ENCODE data around the gene MRPL37.

DNA sequence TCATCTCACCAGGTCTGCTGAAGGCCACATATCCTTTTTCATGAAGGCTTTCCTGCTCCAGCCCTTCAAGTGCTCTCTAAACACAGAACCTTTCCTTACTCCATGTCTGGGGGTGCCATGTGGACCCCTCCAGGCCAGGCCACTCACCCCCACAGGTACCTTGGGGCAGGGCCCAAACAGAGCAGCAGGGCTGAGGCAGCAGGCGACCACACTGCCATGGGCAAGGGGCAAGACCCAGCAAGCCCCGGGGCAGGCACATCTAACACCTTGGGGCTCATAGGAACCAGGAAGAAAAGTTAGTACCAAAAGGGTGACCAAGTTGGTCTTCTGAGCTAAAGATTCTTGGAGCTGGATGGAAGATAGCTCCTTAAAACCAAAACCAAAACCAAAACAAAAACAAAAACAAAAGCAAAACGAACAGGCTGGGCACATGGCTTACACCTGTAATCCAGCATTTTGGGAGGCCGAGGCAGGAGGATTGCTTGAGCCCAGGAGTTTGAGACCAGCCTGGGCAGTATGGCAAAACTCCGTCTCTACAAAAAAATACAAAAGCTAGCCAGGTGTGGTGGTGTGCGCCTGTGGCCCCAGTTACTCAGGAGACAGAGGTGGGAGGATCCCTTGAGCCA lies 63.7 kb downstream of the MRPL37 start:
- TF ChIP-seq OSR1 (CRISPR knock-in tag; IDR thresholded peaks at IDR 0.05), result no peak
- no peak for TF ChIP-seq ZFP30 (CRISPR knock-in tag; IDR thresholded peaks at IDR 0.05)
- no peak for TF ChIP-seq PPARA (CRISPR knock-in tag; IDR thresholded peaks at IDR 0.05; ENCODE audit: borderline replicate concordance)
- TF ChIP-seq ZNF565 (CRISPR knock-in tag; conservative IDR thresholded peaks at IDR 0.05; ENCODE audit: low read depth), result no peak
- TF ChIP-seq CSDC2 (CRISPR knock-in tag; IDR thresholded peaks at IDR 0.05), result no peak
- no peak for TF ChIP-seq TCF4 (CRISPR knock-in tag; IDR thresholded peaks at IDR 0.05; ENCODE audit: borderline replicate concordance)
- TF ChIP-seq SNAI2 (CRISPR knock-in tag; IDR thresholded peaks at IDR 0.05), result no peak
- no peak for TF ChIP-seq CREB5 (CRISPR knock-in tag; IDR thresholded peaks at IDR 0.05; ENCODE audit: low read depth)
- TF ChIP-seq ZFP3 (CRISPR knock-in tag; IDR thresholded peaks at IDR 0.05), result no peak
- TF ChIP-seq ZC3H10 (CRISPR knock-in tag; IDR thresholded peaks at IDR 0.05), result no peak
- no peak for TF ChIP-seq ESRRG (CRISPR knock-in tag; IDR thresholded peaks at IDR 0.05)
- no peak for TF ChIP-seq BACH2 (CRISPR knock-in tag; IDR thresholded peaks at IDR 0.05; ENCODE audit: borderline replicate concordance)
